ENCODE measurements around the gene ZBTB18. TPM values are rescaled to one million over a fixed set of nuclear protein-coding genes. Genes with fewer than 3 reads are reported as not detected.

Gene ZBTB18
- polyA plus RNA-seq, 3 donors: 3.0 to 45.5 (median 3.6) TPM

- peaks cover 29 to 32% of the 10 kb centered on the region in 2 donors for H3K4me1 ChIP-seq (ENCODE audit: control insufficient read depth in 1 of 2, insufficient read depth in 2 of 2, low read length in 2 of 2)
- H2AFZ ChIP-seq (ENCODE audit: insufficient read depth, low read depth, low read length, poor library complexity, severe bottlenecking): peak overlapping the region; percentile 64
- WGBS (ENCODE audit: insufficient coverage): 0% methylated on average over 5 of the region's 13 CpGs
- no peak for TF ChIP-seq CTCF (IDR thresholded peaks at IDR 0.05)
- H3K4me2 ChIP-seq (replicated peaks; ENCODE audit: extremely low read depth, low read length, poor library complexity, severe bottlenecking): peak overlapping the region; percentile 78
- Mint-ChIP-seq H3K27me3 (ENCODE audit: low read depth in 3 of 3) (peaks cover 0 to 2% (median 0%) of the 10 kb centered on the region in 3 donors), H3K4me3 (peak overlapping the region; percentile 93 to 98), H3K4me1 (peaks cover 13% of the 10 kb centered on the region), H3K27ac (peak overlapping the region; percentile 98 to 99 (median 99)), H3K36me3 (peaks cover 2 to 3% of the 10 kb centered on the region in 2 donors), H3K9me3 (no peaks in the 10 kb centered on the region)
- intact Hi-C loops (cut with micrococcal nuclease): loop anchor here in 1 of 2 donors (5.0 to 10.0 kb wide), 4 partner anchors 225 to 572 kb away; partner anchors contain the start of gene ADSS2
- peaks cover 9% of the 10 kb centered on the region for H4K20me1 ChIP-seq (ENCODE audit: insufficient read depth, low read length)
- peak overlapping the region; percentile 97 to 99 for H3K27ac ChIP-seq (ENCODE audit: low read depth in 1 of 2, low read length in 2 of 2)
- peaks cover 29% of the 10 kb centered on the region for H3K79me2 ChIP-seq (ENCODE audit: insufficient read depth, low read length)
- no peaks in the 10 kb centered on the region for H3K9me3 ChIP-seq (replicated peaks in 1 of 2; ENCODE audit: control insufficient read depth in 1 of 2, insufficient read depth in 1 of 2, low read length in 2 of 2)
- no peaks in the 10 kb centered on the region for H3K36me3 ChIP-seq (replicated peaks in 1 of 2; ENCODE audit: control insufficient read depth in 1 of 2, insufficient read depth in 2 of 2, low read length in 2 of 2)
- no peaks in the 10 kb centered on the region for H3K27me3 ChIP-seq (ENCODE audit: control insufficient read depth in 2 of 2, insufficient read depth in 2 of 2, low read length in 2 of 2)
- H3K9ac ChIP-seq (ENCODE audit: insufficient read depth, low read length, poor library complexity, severe bottlenecking): peak overlapping the region; percentile 97
- peak; percentile 41 to 57 (median 41) for DNase-seq
- peak overlapping the region; percentile 83 to 91 (median 86) for H3K4me3 ChIP-seq (replicated peaks in 1 of 3; ENCODE audit: low read depth in 2 of 3, low read length in 3 of 3)
Measured at GRCh38 chr1:244046907-244047611, 4.0 kb upstream of the ZBTB18 start.

GRCh38 chr1:244047621-244048255 is 3.3 kb upstream of the ZBTB18 start:
- H3K9ac ChIP-seq (ENCODE audit: insufficient read depth, low read length, poor library complexity, severe bottlenecking): peak overlapping the region; percentile 97
- peaks cover 36 to 39% of the 10 kb centered on the region in 2 donors for H3K4me1 ChIP-seq (ENCODE audit: control insufficient read depth in 1 of 2, insufficient read depth in 2 of 2, low read length in 2 of 2)
- intact Hi-C loops (cut with micrococcal nuclease): loop anchor here in 1 of 2 donors (5.0 to 10.0 kb wide), 4 partner anchors 225 to 573 kb away; partner anchors contain the start of gene ADSS2
- H4K20me1 ChIP-seq (ENCODE audit: insufficient read depth, low read length): peaks cover 15% of the 10 kb centered on the region
- under 1% methylated on average over 54 of the region's 54 CpGs for WGBS (ENCODE audit: insufficient coverage)
- peak overlapping the region; percentile 64 for H2AFZ ChIP-seq (ENCODE audit: insufficient read depth, low read depth, low read length, poor library complexity, severe bottlenecking)
- Mint-ChIP-seq H3K4me1 (peaks cover 13% of the 10 kb centered on the region), H3K9me3 (no peaks in the 10 kb centered on the region), H3K4me3 (peak overlapping the region; percentile 93 to 98), H3K36me3 (peaks cover 2 to 3% of the 10 kb centered on the region in 2 donors), H3K27me3 (ENCODE audit: low read depth in 3 of 3) (peaks cover 0 to 2% (median 0%) of the 10 kb centered on the region in 3 donors), H3K27ac (peak overlapping the region; percentile 98 to 99 (median 99))
- DNase-seq: peak; percentile 72 to 79 (median 76)
- peaks cover 36% of the 10 kb centered on the region for H3K79me2 ChIP-seq (ENCODE audit: insufficient read depth, low read length)
- TF ChIP-seq CTCF (IDR thresholded peaks at IDR 0.05): no peak
- no peaks in the 10 kb centered on the region for H3K27me3 ChIP-seq (ENCODE audit: control insufficient read depth in 2 of 2, insufficient read depth in 2 of 2, low read length in 2 of 2)
- no peaks in the 10 kb centered on the region for H3K9me3 ChIP-seq (replicated peaks in 1 of 2; ENCODE audit: control insufficient read depth in 1 of 2, insufficient read depth in 1 of 2, low read length in 2 of 2)
- H3K36me3 ChIP-seq (replicated peaks in 1 of 2; ENCODE audit: control insufficient read depth in 1 of 2, insufficient read depth in 2 of 2, low read length in 2 of 2): no peaks in the 10 kb centered on the region
- H3K4me2 ChIP-seq (replicated peaks; ENCODE audit: extremely low read depth, low read length, poor library complexity, severe bottlenecking): peak overlapping the region; percentile 78
- H3K27ac ChIP-seq (ENCODE audit: low read depth in 1 of 2, low read length in 2 of 2): peak overlapping the region; percentile 97 to 99
- peak overlapping the region; percentile 83 to 91 (median 86) for H3K4me3 ChIP-seq (replicated peaks in 1 of 3; ENCODE audit: low read depth in 2 of 3, low read length in 3 of 3)

Measured in CD14-positive monocyte (primary cell).